Breast epithelium (tissue), 4 donors: ENCODE results near the gene HERC6. TPM values are rescaled to one million over a fixed set of nuclear protein-coding genes. Genes with fewer than 3 reads are reported as not detected.

Experiments used
- DNase-seq, 2 donors: peaks; one replicate each; pipeline ENCODE4 v3.0.0-alpha.2; 2019; ENCODE audit warnings: low spot score in 2 of 2
- H3K27ac ChIP-seq, 2 donors: fragments of 200-600 bp; sonication (generic) in 1 of 2; one replicate each; pipeline ENCODE4 v1.5.1; 2016 to 2019; ENCODE audit warnings: mild to moderate bottlenecking in 1 of 2
- H3K27me3 ChIP-seq, 2 donors: fragments of 200-600 bp; sonication (generic) in 1 of 2; one replicate each; pipeline versions ENCODE4 v1.5.1 to v1.6.0; 2017 to 2019; ENCODE audit warnings: control low read depth in 1 of 2, mild to moderate bottlenecking in 1 of 2
- H3K36me3 ChIP-seq: fragments of 200-600 bp; one replicate; pipeline ENCODE4 v1.5.1; 2019
- H3K4me1 ChIP-seq, 2 donors: fragments of 200-600 bp; sonication (generic); one replicate each; pipeline ENCODE4 v1.5.1; 2016 to 2019; ENCODE audit warnings: control low read depth in 1 of 2
- H3K4me3 ChIP-seq, 3 donors: fragments of 200-600 bp; sonication (generic); 1 replicate in 2 of 3; 2 replicates in 1 of 3; pipeline ENCODE4 v1.5.1; 2016 to 2019; ENCODE audit warnings: mild to moderate bottlenecking in 3 of 3, moderate library complexity in 2 of 3
- H3K9me3 ChIP-seq, 2 donors: fragments of 200-600 bp; sonication (generic) in 1 of 2; one replicate each; pipeline ENCODE4 v1.5.1; 2016 to 2019; ENCODE audit warnings: control low read depth in 1 of 2
- POLR2A ChIP-seq: fragments of 450-650 bp; IDR thresholded peaks from one replicate; pipeline ENCODE4 v1.6.1; 2016; ENCODE audit warnings: antibody characterized with exemption, mild to moderate bottlenecking, moderate library complexity
- POLR2AphosphoS5 ChIP-seq, 3 donors: sonication (generic); formaldehyde crosslinking; IDR thresholded peaks; one replicate each; pipeline ENCODE4 v1.6.1; 2017; ENCODE audit warnings: antibody characterized with exemption in 3 of 3
- intact Hi-C: fragments of 100-400 bp; cut with DNase I; formaldehyde crosslinking; loops from one replicate; pipeline ENCODE4 v1.15.1; 2023; ENCODE audit warnings: low total_unique reads
- total RNA-seq, 3 donors: library from RNA; depleted of rRNA; stranded (reverse); fragments of >200 nt; gene quantifications; one replicate each; pipeline ENCODE4 v1.1.0, GENCODE V29; 2016
- TF ChIP-seq, protein P1 (sequence below), 3 donors: fragments of 450-650 bp; IDR thresholded peaks; one replicate each; pipeline ENCODE4 v1.5.1; 2016 to 2017; ENCODE audit warnings: antibody characterized with exemption in 3 of 3, mild to moderate bottlenecking in 3 of 3, moderate library complexity in 3 of 3

The HERC6 gene
- total RNA-seq, 3 donors from 2014 or later, result 2.6 to 19.0 (median 5.2) TPM

DNA sequence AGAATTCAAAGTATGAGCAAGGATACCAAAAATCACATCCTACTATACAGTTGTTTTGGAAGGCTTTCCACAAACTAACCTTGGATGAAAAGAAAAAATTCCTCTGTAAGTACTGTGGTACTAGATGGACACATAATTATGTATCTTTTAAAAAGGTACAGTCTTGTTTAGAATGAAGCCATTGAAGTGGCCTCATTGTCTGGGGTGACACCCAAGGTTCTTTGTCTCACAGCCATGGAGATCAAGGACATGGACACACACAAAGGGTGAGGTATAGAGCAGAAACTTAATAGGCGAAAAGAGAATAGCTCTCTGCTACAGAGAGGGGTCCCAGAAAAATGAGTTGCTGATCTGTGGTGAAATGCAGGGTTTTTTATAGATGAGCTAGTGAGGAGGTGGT lies 61.5 kb downstream of the HERC6 start:
- H3K4me3 ChIP-seq, result no peak overlapping the region
- H3K27ac ChIP-seq, result no peak overlapping the region
- DNase-seq, result no peak
- no peaks in the 10 kb centered on the region for H3K4me1 ChIP-seq
- intact Hi-C loops, result no loop called here
- no peaks in the 10 kb centered on the region for H3K36me3 ChIP-seq
- no peaks in the 10 kb centered on the region for H3K27me3 ChIP-seq
- H3K9me3 ChIP-seq, result no peaks in the 10 kb centered on the region
- no peak for TF ChIP-seq POLR2A

GRCh38 chr4:88441696-88442095 lies 63.0 kb downstream of the HERC6 start:
- Histone ChIP-seq H3K36me3 (no peaks in the 10 kb centered on the region), H3K27me3 (no peaks in the 10 kb centered on the region), H3K9me3 (no peaks in the 10 kb centered on the region), H3K27ac (no peak overlapping the region), H3K4me1 (no peaks in the 10 kb centered on the region), H3K4me3 (no peak overlapping the region)
- TF ChIP-seq POLR2A, result no peak
- TF ChIP-seq, protein P1, sequence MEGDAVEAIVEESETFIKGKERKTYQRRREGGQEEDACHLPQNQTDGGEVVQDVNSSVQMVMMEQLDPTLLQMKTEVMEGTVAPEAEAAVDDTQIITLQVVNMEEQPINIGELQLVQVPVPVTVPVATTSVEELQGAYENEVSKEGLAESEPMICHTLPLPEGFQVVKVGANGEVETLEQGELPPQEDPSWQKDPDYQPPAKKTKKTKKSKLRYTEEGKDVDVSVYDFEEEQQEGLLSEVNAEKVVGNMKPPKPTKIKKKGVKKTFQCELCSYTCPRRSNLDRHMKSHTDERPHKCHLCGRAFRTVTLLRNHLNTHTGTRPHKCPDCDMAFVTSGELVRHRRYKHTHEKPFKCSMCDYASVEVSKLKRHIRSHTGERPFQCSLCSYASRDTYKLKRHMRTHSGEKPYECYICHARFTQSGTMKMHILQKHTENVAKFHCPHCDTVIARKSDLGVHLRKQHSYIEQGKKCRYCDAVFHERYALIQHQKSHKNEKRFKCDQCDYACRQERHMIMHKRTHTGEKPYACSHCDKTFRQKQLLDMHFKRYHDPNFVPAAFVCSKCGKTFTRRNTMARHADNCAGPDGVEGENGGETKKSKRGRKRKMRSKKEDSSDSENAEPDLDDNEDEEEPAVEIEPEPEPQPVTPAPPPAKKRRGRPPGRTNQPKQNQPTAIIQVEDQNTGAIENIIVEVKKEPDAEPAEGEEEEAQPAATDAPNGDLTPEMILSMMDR (IDR thresholded peaks at IDR 0.05), result no peak
- no peak for TF ChIP-seq POLR2AphosphoS5 (IDR thresholded peaks at IDR 0.05)
- no peak for DNase-seq
- intact Hi-C loops, result no loop called here

GRCh38 chr4:88442689-88443191 lies 64.1 kb downstream of the HERC6 start:
- no peak overlapping the region for H3K27ac ChIP-seq
- no peak for DNase-seq
- H3K4me3 ChIP-seq, result no peak overlapping the region
- intact Hi-C loops, result no loop called here
- H3K9me3 ChIP-seq, result no peaks in the 10 kb centered on the region
- H3K27me3 ChIP-seq, result no peaks in the 10 kb centered on the region
- H3K36me3 ChIP-seq, result no peaks in the 10 kb centered on the region
- H3K4me1 ChIP-seq, result no peaks in the 10 kb centered on the region
- no peak for TF ChIP-seq POLR2A
- no peak for TF ChIP-seq POLR2AphosphoS5 (IDR thresholded peaks at IDR 0.05)
- TF ChIP-seq, protein P1 (IDR thresholded peaks at IDR 0.05), result no peak

DNA sequence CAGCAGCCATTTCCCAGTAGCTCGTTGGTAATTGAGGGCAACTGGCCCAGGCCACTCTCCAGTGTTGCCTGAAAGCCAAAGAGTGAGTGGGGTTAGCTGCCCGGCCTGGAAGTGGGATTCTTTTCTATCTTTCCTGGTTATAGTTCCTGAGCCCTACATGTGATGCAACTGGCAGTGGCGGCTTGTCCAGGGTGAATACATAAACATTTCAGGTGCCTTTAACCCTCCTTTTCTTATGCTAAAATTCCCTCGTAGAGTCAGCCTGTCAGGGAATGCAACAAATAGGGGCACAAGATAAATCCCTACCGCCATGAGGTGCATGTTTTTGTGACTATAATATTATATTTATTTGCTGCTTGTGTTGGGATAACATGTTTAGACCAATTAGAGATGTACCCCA lies 64.8 kb downstream of the HERC6 start:
- TF ChIP-seq, protein P1 (IDR thresholded peaks at IDR 0.05), result no peak
- TF ChIP-seq POLR2AphosphoS5 (IDR thresholded peaks at IDR 0.05) (no peak), POLR2A (no peak)
- intact Hi-C loops, result no loop called here
- DNase-seq, result no peak
- Histone ChIP-seq H3K4me1 (no peaks in the 10 kb centered on the region), H3K9me3 (no peaks in the 10 kb centered on the region), H3K27me3 (no peaks in the 10 kb centered on the region), H3K36me3 (no peaks in the 10 kb centered on the region), H3K4me3 (no peak overlapping the region), H3K27ac (no peak overlapping the region)

DNA sequence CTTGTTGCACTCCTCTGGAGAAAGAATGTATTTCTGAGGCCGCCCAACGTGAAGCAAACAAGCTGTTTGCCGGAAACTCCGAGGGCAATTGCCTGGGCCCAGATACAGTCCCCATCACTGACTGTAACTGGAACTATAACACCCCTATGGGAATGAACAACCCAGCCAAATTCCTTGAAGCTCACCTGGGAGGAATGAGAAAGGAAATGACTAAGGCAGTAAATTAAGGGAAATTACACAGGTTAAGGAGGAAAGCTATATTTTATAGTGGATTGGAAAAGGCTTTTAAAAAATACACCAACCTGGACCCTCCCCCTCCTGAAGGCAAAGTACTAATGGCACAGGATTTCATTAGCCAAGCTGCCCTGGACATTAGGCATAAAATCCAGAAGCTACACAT lies 66.6 kb downstream of the HERC6 start:
- TF ChIP-seq POLR2A (no peak), POLR2AphosphoS5 (IDR thresholded peaks at IDR 0.05) (no peak)
- TF ChIP-seq, protein P1 (IDR thresholded peaks at IDR 0.05), result no peak
- no peak overlapping the region for H3K4me3 ChIP-seq
- H3K9me3 ChIP-seq, result no peaks in the 10 kb centered on the region
- H3K4me1 ChIP-seq, result no peaks in the 10 kb centered on the region
- no peaks in the 10 kb centered on the region for H3K36me3 ChIP-seq
- intact Hi-C loops, result no loop called here
- DNase-seq, result no peak
- H3K27me3 ChIP-seq, result no peaks in the 10 kb centered on the region
- H3K27ac ChIP-seq, result no peak overlapping the region

DNA sequence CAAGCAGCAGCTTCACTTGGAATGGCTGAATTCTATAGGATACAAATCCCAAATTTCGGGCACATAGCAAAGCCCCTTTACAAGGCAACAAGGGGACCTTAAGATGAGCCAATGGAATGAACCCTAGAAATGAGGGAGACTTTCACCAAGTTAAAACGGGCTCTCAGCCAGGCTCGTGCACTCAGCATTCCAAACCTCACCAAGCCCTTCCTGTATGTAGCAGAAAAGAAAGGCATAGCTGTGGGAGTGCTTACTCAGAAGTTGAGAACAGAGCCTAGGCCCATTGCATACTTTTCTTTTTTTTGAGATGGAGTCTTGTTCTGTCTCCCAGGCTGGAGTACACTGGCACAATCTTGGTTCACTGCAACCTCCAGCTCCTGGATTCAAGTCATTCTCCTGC lies 67.5 kb downstream of the HERC6 start:
- no peak for DNase-seq
- no peak overlapping the region for H3K27ac ChIP-seq
- H3K36me3 ChIP-seq, result no peaks in the 10 kb centered on the region
- H3K4me1 ChIP-seq, result no peaks in the 10 kb centered on the region
- no peaks in the 10 kb centered on the region for H3K9me3 ChIP-seq
- no peak for TF ChIP-seq POLR2AphosphoS5 (IDR thresholded peaks at IDR 0.05)
- no peak for TF ChIP-seq POLR2A
- TF ChIP-seq, protein P1 (IDR thresholded peaks at IDR 0.05), result no peak
- H3K4me3 ChIP-seq, result no peak overlapping the region
- H3K27me3 ChIP-seq, result no peaks in the 10 kb centered on the region
- intact Hi-C loops, result no loop called here
